A673 (cell line): ENCODE results near the gene RSPH9. TPM values are rescaled to one million over a fixed set of nuclear protein-coding genes. Genes with fewer than 3 reads are reported as not detected.

Experiments used
- BruUV-seq: library from RNA; stranded (reverse); fragments of 400-500 nt; replicated peaks from 2 replicates; lab custom pipeline; 2021; lab: Mats Ljungman, UMichigan
- CTCF ChIA-PET: fragments of 300-600 bp; sonication (Branson Sonifier 250); formaldehyde crosslinking; loops from one replicate; lab custom pipeline; 2022; ENCODE audit warnings: antibody characterized with exemption; lab: Charles Lee
- POLR2A ChIA-PET: fragments of 300-600 bp; sonication (Branson Sonifier 250); formaldehyde crosslinking; loops from one replicate; lab custom pipeline; 2022; ENCODE audit warnings: antibody characterized with exemption; ENCODE audit not compliant: low non-redundant PET; lab: Charles Lee
- DNase-seq: peaks from one replicate; pipeline ENCODE4 v3.0.0-alpha.2; 2015; ENCODE audit warnings: low spot score
- H3K27ac ChIP-seq: fragments of 200-600 bp; sonication (generic); 2 replicates; pipeline ENCODE4 v1.5.1; 2016; ENCODE audit warnings: mixed run types, low read depth, mild to moderate bottlenecking, mixed read lengths, antibody characterized with exemption, low read length; ENCODE audit not compliant: poor library complexity, severe bottlenecking
- H3K27me3 ChIP-seq: fragments of 200-600 bp; sonication (generic); replicated peaks from 2 replicates; pipeline ENCODE4 v1.6.1; 2017; ENCODE audit warnings: mixed run types, low read depth, mild to moderate bottlenecking, mixed read lengths, antibody characterized with exemption, low read length; ENCODE audit not compliant: insufficient read depth, poor library complexity
- H3K36me3 ChIP-seq: fragments of 200-600 bp; sonication (generic); 2 replicates; pipeline ENCODE4 v1.6.1; 2016; ENCODE audit warnings: mixed run types, mild to moderate bottlenecking, mixed read lengths, antibody characterized with exemption, low read length; ENCODE audit not compliant: insufficient read depth, poor library complexity, severe bottlenecking
- H3K4me1 ChIP-seq: fragments of 200-600 bp; sonication (generic); 2 replicates; pipeline ENCODE4 v1.6.1; 2017; ENCODE audit warnings: mixed run types, mild to moderate bottlenecking, mixed read lengths, antibody characterized with exemption, low read length; ENCODE audit not compliant: insufficient read depth, poor library complexity, severe bottlenecking
- H3K4me3 ChIP-seq: fragments of 200-600 bp; sonication (generic); 2 replicates; pipeline ENCODE4 v1.5.1; 2016; ENCODE audit warnings: low read depth, mixed run types, mild to moderate bottlenecking, mixed read lengths, low read length; ENCODE audit not compliant: poor library complexity, severe bottlenecking
- H3K9me3 ChIP-seq: fragments of 200-600 bp; sonication (generic); 2 replicates; pipeline ENCODE4 v1.6.1; 2016; ENCODE audit warnings: mixed run types, low read depth, mild to moderate bottlenecking, mixed read lengths, antibody characterized with exemption, low read length; ENCODE audit not compliant: poor library complexity, severe bottlenecking
- EZH2 ChIP-seq: fragments of 200-600 bp; sonication (generic); IDR thresholded peaks from 2 replicates; pipeline ENCODE4 v1.6.1; 2017; ENCODE audit warnings: borderline replicate concordance, low read depth, mild to moderate bottlenecking, mixed read lengths, antibody characterized with exemption, low read length; ENCODE audit not compliant: poor library complexity, severe bottlenecking
- intact Hi-C: fragments of 100-400 bp; cut with micrococcal nuclease; formaldehyde crosslinking; loops from one replicate; pipeline ENCODE4 v1.10.0; 2022; ENCODE audit not compliant: unreplicated experiment
- total RNA-seq: library from RNA; stranded (reverse); gene quantifications from 2 replicates; pipeline ENCODE4 v1.2.3, GENCODE V29; 2021
- TF ChIP-seq, protein P1 (sequence below): fragments of 300-800, 200-600 bp; sonication (generic); conservative IDR thresholded peaks from 2 replicates; pipeline ENCODE4 v1.5.1; 2017; ENCODE audit warnings: low read depth, mild to moderate bottlenecking, antibody characterized with exemption, low read length, moderate library complexity, mixed read lengths

Gene RSPH9
- total RNA-seq, 1 experiment from 2014 or later: 0.11 TPM

DNA sequence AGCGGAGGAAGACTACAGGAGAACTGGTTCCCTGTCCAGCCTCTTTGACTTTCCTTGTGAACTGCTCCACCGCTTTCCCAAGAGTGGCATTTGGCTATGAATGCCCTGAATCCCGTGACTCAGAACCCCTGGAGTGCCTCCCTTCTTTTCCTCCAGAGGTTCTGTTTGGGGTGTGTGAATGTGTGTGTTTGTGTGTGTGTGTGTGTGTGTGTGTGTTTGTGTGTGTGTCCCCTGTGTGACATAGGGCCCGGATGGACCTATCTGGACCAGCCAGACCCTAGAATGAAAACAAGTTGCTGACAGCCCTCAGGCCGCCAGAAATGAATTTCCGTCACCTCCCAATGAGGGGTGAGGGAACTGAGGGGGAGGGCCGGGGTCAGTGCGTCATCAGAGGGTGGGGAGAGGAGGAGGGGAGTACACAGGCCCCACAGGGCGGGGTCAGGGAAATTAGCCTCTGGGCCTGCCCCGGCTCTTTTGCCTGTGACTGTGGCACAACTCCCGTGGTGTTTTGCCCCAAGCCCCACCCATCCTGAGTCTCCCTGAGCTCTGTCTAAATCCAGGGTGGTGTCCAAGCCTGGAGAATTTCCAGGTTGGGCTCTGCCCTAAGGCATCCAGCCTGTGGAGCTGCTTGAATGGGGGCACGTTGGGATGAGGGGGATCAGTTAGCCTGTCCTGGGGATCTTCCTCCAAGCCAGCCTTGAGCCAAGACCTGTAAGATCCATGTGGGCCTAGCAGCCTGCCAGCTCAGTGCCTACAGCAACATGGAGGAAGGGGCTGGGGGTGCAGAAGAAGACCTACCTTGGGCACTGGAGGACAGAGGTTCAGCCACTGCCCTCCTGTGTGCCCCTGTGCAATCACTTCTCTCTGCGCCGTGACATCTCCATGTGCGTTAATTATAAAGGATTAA is 58.0 kb downstream of the RSPH9 start:
- Histone ChIP-seq H3K27me3 (no peaks in the 10 kb centered on the region), H3K36me3 (no peaks in the 10 kb centered on the region), H3K27ac (no peak overlapping the region), H3K4me3 (no peak overlapping the region), H3K4me1 (peaks cover 26% of the 10 kb centered on the region), H3K9me3 (no peaks in the 10 kb centered on the region)
- ChIA-PET POLR2A (interaction anchor here (0.7 kb wide), 1 partner anchor 43 kb away, joined by 5 read pairs; no protein-coding TSS in a partner anchor), CTCF (no interaction called here)
- peak; percentile 82 for DNase-seq
- BruUV-seq: no TSS peak
- intact Hi-C loops: no loop called here
- TF ChIP-seq, protein P1, sequence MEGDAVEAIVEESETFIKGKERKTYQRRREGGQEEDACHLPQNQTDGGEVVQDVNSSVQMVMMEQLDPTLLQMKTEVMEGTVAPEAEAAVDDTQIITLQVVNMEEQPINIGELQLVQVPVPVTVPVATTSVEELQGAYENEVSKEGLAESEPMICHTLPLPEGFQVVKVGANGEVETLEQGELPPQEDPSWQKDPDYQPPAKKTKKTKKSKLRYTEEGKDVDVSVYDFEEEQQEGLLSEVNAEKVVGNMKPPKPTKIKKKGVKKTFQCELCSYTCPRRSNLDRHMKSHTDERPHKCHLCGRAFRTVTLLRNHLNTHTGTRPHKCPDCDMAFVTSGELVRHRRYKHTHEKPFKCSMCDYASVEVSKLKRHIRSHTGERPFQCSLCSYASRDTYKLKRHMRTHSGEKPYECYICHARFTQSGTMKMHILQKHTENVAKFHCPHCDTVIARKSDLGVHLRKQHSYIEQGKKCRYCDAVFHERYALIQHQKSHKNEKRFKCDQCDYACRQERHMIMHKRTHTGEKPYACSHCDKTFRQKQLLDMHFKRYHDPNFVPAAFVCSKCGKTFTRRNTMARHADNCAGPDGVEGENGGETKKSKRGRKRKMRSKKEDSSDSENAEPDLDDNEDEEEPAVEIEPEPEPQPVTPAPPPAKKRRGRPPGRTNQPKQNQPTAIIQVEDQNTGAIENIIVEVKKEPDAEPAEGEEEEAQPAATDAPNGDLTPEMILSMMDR: no peak
- TF ChIP-seq EZH2: no peak

DNA sequence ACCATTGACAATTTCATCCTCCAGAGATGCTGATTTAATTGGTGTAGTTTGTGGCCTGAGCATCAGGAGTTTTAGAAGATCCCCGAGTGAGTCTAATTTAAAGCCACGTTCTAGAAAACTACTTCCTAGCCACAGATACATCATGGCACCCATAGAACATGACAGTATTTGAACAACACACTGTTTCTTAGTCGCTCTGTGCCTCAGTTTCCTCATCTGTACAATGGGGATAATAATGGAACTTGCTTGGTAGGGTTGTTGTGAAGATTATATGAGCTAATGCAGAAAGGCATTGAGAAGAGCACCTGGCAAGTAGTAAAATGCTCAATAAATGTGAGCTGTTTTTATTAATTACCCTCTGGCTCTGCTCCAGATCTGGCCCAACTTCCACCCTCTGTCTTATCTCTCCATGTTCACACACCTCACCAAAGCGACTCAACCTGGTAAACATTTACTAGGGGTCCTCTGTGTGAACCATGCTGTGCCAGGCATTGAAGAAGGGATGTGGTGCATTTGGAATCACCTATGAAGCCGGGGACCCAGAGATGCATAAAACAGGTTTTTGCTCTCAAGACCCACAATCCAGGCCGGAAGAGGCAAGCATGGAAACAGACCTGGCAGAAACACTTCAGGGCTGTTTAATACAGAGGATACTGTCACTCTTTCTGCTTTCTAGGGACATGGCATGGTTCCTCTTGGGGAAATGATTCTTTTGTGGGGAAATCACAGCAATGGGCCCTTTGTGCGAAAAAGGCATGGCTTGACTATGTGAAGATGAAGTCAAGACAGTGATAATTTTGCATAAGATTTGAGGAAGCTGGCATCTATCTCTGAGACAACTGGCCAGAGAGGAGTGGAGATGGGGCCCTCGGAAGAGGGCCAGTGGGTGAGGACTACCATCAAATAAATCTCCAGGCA is 58.9 kb downstream of the RSPH9 start:
- Histone ChIP-seq H3K27ac (no peak overlapping the region), H3K27me3 (no peaks in the 10 kb centered on the region), H3K36me3 (no peaks in the 10 kb centered on the region), H3K4me1 (peaks cover 26% of the 10 kb centered on the region), H3K4me3 (no peak overlapping the region), H3K9me3 (no peaks in the 10 kb centered on the region)
- BruUV-seq: no TSS peak
- ChIA-PET POLR2A (interaction anchor here (0.6 to 0.7 kb wide), 2 partner anchors 34 to 42 kb away, joined by 3 to 5 read pairs; no protein-coding TSS in a partner anchor), CTCF (no interaction called here)
- intact Hi-C loops: no loop called here
- no peak for TF ChIP-seq EZH2
- TF ChIP-seq, protein P1: no peak
- DNase-seq: no peak

DNA sequence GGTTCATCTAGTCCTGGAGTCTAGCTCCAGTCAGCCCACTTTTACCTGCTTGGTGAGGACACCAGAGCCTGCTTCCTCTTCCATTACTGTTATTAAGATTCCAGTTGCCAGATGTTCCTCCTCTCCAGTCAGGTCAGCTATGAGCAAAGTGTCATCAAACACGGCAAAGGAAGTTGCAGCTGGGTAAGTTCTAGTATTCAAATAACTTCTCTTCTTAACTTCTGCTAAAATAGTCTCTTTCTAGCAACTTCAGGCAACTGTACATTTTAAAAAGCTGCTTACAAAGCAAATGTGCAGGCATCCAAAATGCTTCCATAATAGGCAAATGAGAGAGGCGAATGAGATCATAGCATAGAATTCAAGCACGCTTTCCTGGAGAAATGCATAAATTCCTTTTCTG is 61.2 kb downstream of the RSPH9 start:
- peaks cover 36% of the 10 kb centered on the region for H3K4me1 ChIP-seq
- ChIA-PET POLR2A (no interaction called here), CTCF (no interaction called here)
- no peak overlapping the region for H3K4me3 ChIP-seq
- H3K27me3 ChIP-seq: no peaks in the 10 kb centered on the region
- H3K9me3 ChIP-seq: no peaks in the 10 kb centered on the region
- TF ChIP-seq, protein P1: no peak
- TF ChIP-seq EZH2: no peak
- H3K36me3 ChIP-seq: no peaks in the 10 kb centered on the region
- BruUV-seq: no TSS peak
- no peak for DNase-seq
- no peak overlapping the region for H3K27ac ChIP-seq
- intact Hi-C loops: no loop called here
